ENCODE results near the gene LIMS1. TPM values are rescaled to one million over a fixed set of nuclear protein-coding genes. Genes with fewer than 3 reads are reported as not detected.
"Not testable (repeated sequence)": the region's sequence is repeated elsewhere in the genome, so short reads cannot be mapped to it uniquely, and the experiment has no call there.

The LIMS1 gene
- total and polyA plus RNA-seq, 10 donors = 8.9 to 104 (median 61.2) TPM

- intact Hi-C loops (cut with DNase I; ENCODE audit: low total_unique reads) = not testable (repeated sequence)
- WGBS, 5 donors = 23 to 41% (median 31%) methylated on average over 5 of the region's 5 CpGs
These were observed 127.9 kb downstream of the LIMS1 start for GRCh38 chr2:108662207-108662612.

GRCh38 chr2:108663346-108663745, 129.1 kb downstream of the LIMS1 start:
- 57 to 85% (median 81%) methylated on average over 2 of the region's 2 CpGs for WGBS, 5 donors
- intact Hi-C loops (cut with DNase I; ENCODE audit: low total_unique reads) = not testable (repeated sequence)
- H3K27ac ChIP-seq = peak overlapping the region in 2 of 8 donors; percentile 44 to 56

More at GRCh38 chr2:108662207-108662612, 127.9 kb downstream of the LIMS1 start:
- peaks cover 0 to 37% (median 12%) of the 10 kb centered on the region in 6 donors for H3K4me1 ChIP-seq
- DNase-seq; H3K4me3 ChIP-seq; H3K36me3 ChIP-seq; H3K27me3 ChIP-seq (replicated peaks in 1 of 7); H3K9me3 ChIP-seq: not testable (repeated sequence)
- H3K27ac ChIP-seq = peak overlapping the region in 2 of 8 donors; percentile 44 to 56

GRCh38 chr2:108664089-108664488, 129.8 kb downstream of the LIMS1 start:
- H3K4me1 ChIP-seq = peaks cover 0 to 32% (median 12%) of the 10 kb centered on the region in 6 donors
- intact Hi-C loops (cut with DNase I; ENCODE audit: low total_unique reads); H3K36me3 ChIP-seq; H3K9me3 ChIP-seq; H3K27me3 ChIP-seq (replicated peaks in 1 of 7); DNase-seq; H3K4me3 ChIP-seq: not testable (repeated sequence)
- 48 to 58% (median 51%) methylated on average over 3 of the region's 3 CpGs for WGBS, 5 donors
- peak overlapping the region in 2 of 8 donors; percentile 44 to 56 for H3K27ac ChIP-seq

More at GRCh38 chr2:108663346-108663745, 129.1 kb downstream of the LIMS1 start:
- not testable (repeated sequence) for H3K4me3 ChIP-seq; H3K27me3 ChIP-seq (replicated peaks in 1 of 7); H3K9me3 ChIP-seq; DNase-seq; H3K36me3 ChIP-seq
- peaks cover 0 to 32% (median 12%) of the 10 kb centered on the region in 6 donors for H3K4me1 ChIP-seq

GRCh38 chr2:108664979-108665378, 130.7 kb downstream of the LIMS1 start:
- H3K27me3 ChIP-seq (replicated peaks in 1 of 7); DNase-seq; intact Hi-C loops (cut with DNase I; ENCODE audit: low total_unique reads); H3K4me3 ChIP-seq; H3K9me3 ChIP-seq; H3K27ac ChIP-seq; H3K36me3 ChIP-seq: not testable (repeated sequence)
- WGBS, 5 donors = 64 to 87% (median 71%) methylated on average over 1 of the region's 1 CpG
- peaks cover 0 to 32% (median 12%) of the 10 kb centered on the region in 6 donors for H3K4me1 ChIP-seq

- peak overlapping the region in 1 of 8 donors; percentile 46 for H3K27ac ChIP-seq
- peaks cover 0 to 32% (median 12%) of the 10 kb centered on the region in 6 donors for H3K4me1 ChIP-seq
- H3K9me3 ChIP-seq; H3K4me3 ChIP-seq; H3K27me3 ChIP-seq (replicated peaks in 1 of 7); DNase-seq; intact Hi-C loops (cut with DNase I; ENCODE audit: low total_unique reads); H3K36me3 ChIP-seq: not testable (repeated sequence)
- whole genome bisulfite sequencing, 5 donors = 69 to 92% (median 83%) methylated on average over 1 to 4 of the region's 4 CpGs; no CpG with 5 or more reads in 1 of the 5 donors
These were observed 131.7 kb downstream of the LIMS1 start for GRCh38 chr2:108665975-108666374.

- H3K27ac ChIP-seq; intact Hi-C loops (cut with DNase I; ENCODE audit: low total_unique reads); H3K9me3 ChIP-seq; H3K27me3 ChIP-seq (replicated peaks in 1 of 7); DNase-seq; H3K4me3 ChIP-seq; H3K36me3 ChIP-seq: not testable (repeated sequence)
- peaks cover 0 to 25% (median 9%) of the 10 kb centered on the region in 6 donors for H3K4me1 ChIP-seq
- WGBS, 5 donors = 70 to 81% (median 78%) methylated on average over 2 of the region's 2 CpGs
These were observed 132.9 kb downstream of the LIMS1 start for GRCh38 chr2:108667140-108667539.

- H3K36me3 ChIP-seq = peaks cover 4 to 22% (median 5%) of the 10 kb centered on the region in 6 donors
- H3K27me3 ChIP-seq (replicated peaks in 1 of 7); H3K4me3 ChIP-seq; H3K9me3 ChIP-seq; H3K4me1 ChIP-seq; DNase-seq; intact Hi-C loops (cut with DNase I; ENCODE audit: low total_unique reads); H3K27ac ChIP-seq: not testable (repeated sequence)
- 88 to 100% (median 91%) methylated on average over 1 of the region's 1 CpG for WGBS, 5 donors
These were observed 136.0 kb downstream of the LIMS1 start for GRCh38 chr2:108670282-108670681.

GRCh38 chr2:108672200-108672805, 138.0 kb downstream of the LIMS1 start:
- H3K27ac ChIP-seq; H3K9me3 ChIP-seq; H3K4me3 ChIP-seq; intact Hi-C loops (cut with DNase I; ENCODE audit: low total_unique reads); H3K4me1 ChIP-seq; H3K27me3 ChIP-seq (replicated peaks in 1 of 7); DNase-seq: not testable (repeated sequence)
- H3K36me3 ChIP-seq = peaks cover 4 to 38% (median 10%) of the 10 kb centered on the region in 6 donors
- 10 to 78% (median 58%) methylated on average over 1 to 2 of the region's 6 CpGs; no CpG with 5 or more reads in 1 of the 5 donors for WGBS, 5 donors

- H3K4me1 ChIP-seq; DNase-seq; intact Hi-C loops (cut with DNase I; ENCODE audit: low total_unique reads); H3K27me3 ChIP-seq (replicated peaks in 1 of 7); H3K4me3 ChIP-seq; H3K9me3 ChIP-seq; H3K27ac ChIP-seq: not testable (repeated sequence)
- H3K36me3 ChIP-seq = peaks cover 4 to 71% (median 16%) of the 10 kb centered on the region in 6 donors
- 83 to 100% (median 88%) methylated on average over 1 of the region's 1 CpG; no CpG with 5 or more reads in 2 of the 5 donors for WGBS, 5 donors
These were observed 142.3 kb downstream of the LIMS1 start for GRCh38 chr2:108676522-108676921.

- H3K36me3 ChIP-seq = peaks cover 4 to 79% (median 16%) of the 10 kb centered on the region in 6 donors
- H3K27me3 ChIP-seq (replicated peaks in 1 of 7); H3K27ac ChIP-seq; H3K4me1 ChIP-seq; H3K4me3 ChIP-seq; DNase-seq; H3K9me3 ChIP-seq; intact Hi-C loops (cut with DNase I; ENCODE audit: low total_unique reads): not testable (repeated sequence)
- WGBS, 5 donors = 57 to 68% (median 59%) methylated on average over 4 of the region's 4 CpGs
These were observed 143.0 kb downstream of the LIMS1 start for GRCh38 chr2:108677239-108677744.
